Trophoblast cell (in vitro differentiated cells and primary cell): ENCODE results near the gene ATP1A1.

Experiments used
- DNase-seq, 2 donors: peaks; one replicate each; pipeline ENCODE4 v3.0.0-alpha.2; 2016
- H2AFZ ChIP-seq: 2 replicates; pipeline ENCODE4 v1.6.1; 2013; ENCODE audit warnings: low read length, moderate library complexity, mild to moderate bottlenecking; ENCODE audit not compliant: insufficient read depth, poor library complexity
- H2AK5ac ChIP-seq: 2 replicates; pipeline ENCODE4 v1.6.1; 2013; ENCODE audit warnings: mild to moderate bottlenecking, low read length
- H2BK120ac ChIP-seq: 2 replicates; pipeline ENCODE4 v1.6.1; 2013; ENCODE audit warnings: low read length, mild to moderate bottlenecking, moderate library complexity; ENCODE audit not compliant: insufficient read depth, poor library complexity
- H2BK12ac ChIP-seq: 2 replicates; pipeline ENCODE4 v1.6.1; 2013; ENCODE audit warnings: mild to moderate bottlenecking, low read length, moderate library complexity
- H2BK5ac ChIP-seq: 2 replicates; pipeline ENCODE4 v1.6.1; 2013; ENCODE audit warnings: low read length, low read depth, moderate library complexity, mild to moderate bottlenecking; ENCODE audit not compliant: poor library complexity
- H3K14ac ChIP-seq: 2 replicates; pipeline ENCODE4 v1.6.1; 2013; ENCODE audit warnings: mild to moderate bottlenecking, low read length
- H3K18ac ChIP-seq: 2 replicates; pipeline ENCODE4 v1.6.1; 2013; ENCODE audit warnings: mild to moderate bottlenecking, low read length
- H3K23ac ChIP-seq: 2 replicates; pipeline ENCODE4 v1.6.1; 2013; ENCODE audit warnings: low read length
- H3K27ac ChIP-seq: 2 replicates; pipeline ENCODE4 v1.5.1; 2013; ENCODE audit warnings: low read depth, mild to moderate bottlenecking, inconsistent platforms, low read length, moderate library complexity
- H3K27me3 ChIP-seq: 2 replicates; pipeline ENCODE4 v1.6.1; 2013; ENCODE audit warnings: inconsistent platforms, mild to moderate bottlenecking, low read length, moderate library complexity; ENCODE audit not compliant: insufficient read depth
- H3K36me3 ChIP-seq, 2 experiments: 1 replicate in 1 of 2; 2 replicates in 1 of 2; pipeline ENCODE4 v1.6.1; 2013; ENCODE audit warnings: low read length in 2 of 2, mild to moderate bottlenecking in 2 of 2, moderate library complexity in 1 of 2; ENCODE audit not compliant: insufficient read depth in 2 of 2, control insufficient read depth in 1 of 2
- H3K4ac ChIP-seq: 2 replicates; pipeline ENCODE4 v1.6.1; 2013; ENCODE audit warnings: low read depth, mild to moderate bottlenecking, low read length, moderate library complexity
- H3K4me1 ChIP-seq, 2 experiments: 1 replicate in 1 of 2; 2 replicates in 1 of 2; pipeline ENCODE4 v1.6.1; 2013; ENCODE audit warnings: low read length in 2 of 2, mild to moderate bottlenecking in 2 of 2, moderate library complexity in 1 of 2; ENCODE audit not compliant: insufficient read depth in 2 of 2, control insufficient read depth in 1 of 2
- H3K4me2 ChIP-seq: 2 replicates; pipeline ENCODE4 v1.6.1; 2013; ENCODE audit warnings: inconsistent platforms, mild to moderate bottlenecking, low read length, moderate library complexity
- H3K4me3 ChIP-seq: 2 replicates; pipeline ENCODE4 v1.5.1; 2013; ENCODE audit warnings: mild to moderate bottlenecking, low read depth, low read length, inconsistent platforms
- H3K79me1 ChIP-seq: one replicate; pipeline ENCODE4 v1.6.1; 2013; ENCODE audit warnings: low read length
- H3K79me2 ChIP-seq: 2 replicates; pipeline ENCODE4 v1.6.1; 2013; ENCODE audit warnings: low read length, mild to moderate bottlenecking; ENCODE audit not compliant: control insufficient read depth, insufficient read depth, poor library complexity
- H3K9ac ChIP-seq: 2 replicates; pipeline ENCODE4 v1.6.1; 2013; ENCODE audit warnings: mild to moderate bottlenecking, low read length
- H3K9me3 ChIP-seq: 2 replicates; pipeline ENCODE4 v1.6.1; 2013; ENCODE audit warnings: low read depth, mild to moderate bottlenecking, control low read depth, inconsistent platforms, low read length; ENCODE audit not compliant: insufficient read depth
- H4K12ac ChIP-seq: 2 replicates; pipeline ENCODE4 v1.6.1; 2013; ENCODE audit warnings: low read depth, mild to moderate bottlenecking, low read length, moderate library complexity
- H4K8ac ChIP-seq: 2 replicates; pipeline ENCODE4 v1.6.1; 2013; ENCODE audit warnings: low read depth, mild to moderate bottlenecking, low read length, moderate library complexity
- H4K91ac ChIP-seq: one replicate; pipeline ENCODE4 v1.6.1; 2013; ENCODE audit warnings: low read depth, mild to moderate bottlenecking, low read length, moderate library complexity
- WGBS: extraction: QIAGEN DNeasy Blood & Tissue Kit; methylation state at CpG from one replicate; pipeline ENCODE4 v1.1.7; 2013; ENCODE audit warnings: missing lambda C conversion rate; ENCODE audit not compliant: insufficient read length, insufficient coverage; ENCODE audit errors: extremely low coverage; 5-methylcytosine and 5-hydroxymethylcytosine counted together

ATP1A1 gene

GRCh38 chr1:116325922-116326321 lies 47.1 kb upstream of the ATP1A1 start:
- Histone ChIP-seq H4K12ac (no peak overlapping the region), H3K4me2 (no peak overlapping the region), H3K36me3 (no peaks in the 10 kb centered on the region), H3K9ac (no peak overlapping the region), H3K9me3 (no peaks in the 10 kb centered on the region), H4K8ac (peak overlapping the region; percentile 35), H3K79me1 (no peaks in the 10 kb centered on the region), H3K27ac (no peak overlapping the region), H2AK5ac (no peak overlapping the region), H3K27me3 (no peaks in the 10 kb centered on the region), H3K4ac (no peak overlapping the region), H2BK120ac (no peak overlapping the region), H3K79me2 (no peaks in the 10 kb centered on the region), H3K14ac (no peak overlapping the region), H3K18ac (no peak overlapping the region), H2AFZ (no peak overlapping the region), H4K91ac (no peak overlapping the region), H2BK5ac (no peak overlapping the region), H3K4me3 (no peak overlapping the region), H3K4me1 (no peaks in the 10 kb centered on the region), H3K23ac (no peak overlapping the region), H2BK12ac (no peak overlapping the region)
- no CpG with 5 or more reads among the region's 2 CpGs for WGBS
- no peak for DNase-seq

GRCh38 chr1:116326486-116326885 lies 46.6 kb upstream of the ATP1A1 start:
- Histone ChIP-seq H3K27me3 (no peaks in the 10 kb centered on the region), H2AFZ (no peak overlapping the region), H4K8ac (no peak overlapping the region), H3K79me1 (no peaks in the 10 kb centered on the region), H4K91ac (no peak overlapping the region), H4K12ac (no peak overlapping the region), H3K36me3 (no peaks in the 10 kb centered on the region), H3K9ac (no peak overlapping the region), H3K18ac (no peak overlapping the region), H3K14ac (no peak overlapping the region), H3K4me1 (no peaks in the 10 kb centered on the region), H3K4me3 (no peak overlapping the region), H2BK12ac (no peak overlapping the region), H3K4ac (no peak overlapping the region), H3K27ac (no peak overlapping the region), H2AK5ac (no peak overlapping the region), H2BK120ac (no peak overlapping the region), H3K23ac (no peak overlapping the region), H3K4me2 (no peak overlapping the region), H3K9me3 (no peaks in the 10 kb centered on the region), H2BK5ac (no peak overlapping the region), H3K79me2 (no peaks in the 10 kb centered on the region)
- no peak for DNase-seq
- no CpG with 5 or more reads among the region's 1 CpG for WGBS

GRCh38 chr1:116328671-116329070 lies 44.4 kb upstream of the ATP1A1 start:
- Histone ChIP-seq H3K14ac (no peak overlapping the region), H3K23ac (no peak overlapping the region), H3K27ac (no peak overlapping the region), H3K4me2 (no peak overlapping the region), H3K9me3 (no peaks in the 10 kb centered on the region), H2AFZ (no peak overlapping the region), H2BK5ac (no peak overlapping the region), H2BK12ac (no peak overlapping the region), H3K4me3 (no peak overlapping the region), H3K36me3 (no peaks in the 10 kb centered on the region), H3K18ac (no peak overlapping the region), H3K4ac (no peak overlapping the region), H4K12ac (no peak overlapping the region), H4K8ac (no peak overlapping the region), H3K4me1 (no peaks in the 10 kb centered on the region), H3K79me1 (no peaks in the 10 kb centered on the region), H4K91ac (no peak overlapping the region), H2AK5ac (no peak overlapping the region), H3K79me2 (no peaks in the 10 kb centered on the region), H3K9ac (no peak overlapping the region), H2BK120ac (no peak overlapping the region), H3K27me3 (no peaks in the 10 kb centered on the region)
- no peak for DNase-seq
- WGBS = no CpG with 5 or more reads among the region's 2 CpGs

GRCh38 chr1:116329524-116330341 lies 43.3 kb upstream of the ATP1A1 start:
- Histone ChIP-seq H2BK5ac (no peak overlapping the region), H3K36me3 (no peaks in the 10 kb centered on the region), H2AFZ (no peak overlapping the region)

More at GRCh38 chr1:116329524-116330341, 43.3 kb upstream of the ATP1A1 start:
- Histone ChIP-seq H2BK120ac (no peak overlapping the region), H3K4me1 (peaks cover 0 to under 1% of the 10 kb centered on the region in 2 experiments), H3K14ac (no peak overlapping the region), H3K27ac (no peak overlapping the region), H2BK12ac (no peak overlapping the region), H3K18ac (no peak overlapping the region), H3K9ac (no peak overlapping the region), H2AK5ac (no peak overlapping the region), H3K4ac (no peak overlapping the region), H3K23ac (no peak overlapping the region), H4K12ac (no peak overlapping the region), H3K27me3 (no peaks in the 10 kb centered on the region), H3K79me2 (no peaks in the 10 kb centered on the region), H3K4me2 (no peak overlapping the region), H4K8ac (no peak overlapping the region), H4K91ac (no peak overlapping the region), H3K4me3 (no peak overlapping the region), H3K9me3 (no peaks in the 10 kb centered on the region), H3K79me1 (no peaks in the 10 kb centered on the region)
- DNase-seq = peak; percentile 89 to 97
- no CpG with 5 or more reads among the region's 9 CpGs for WGBS
